GM12874 (cell line): ENCODE data around the gene CD4.

Experiments
- TF ChIP-seq, protein P1 (sequence below): IDR thresholded peaks from 2 replicates; pipeline ENCODE4 v1.5.1; 2011; ENCODE audit warnings: low read depth, mild to moderate bottlenecking, control low read depth, low read length, moderate library complexity; ENCODE audit not compliant: insufficient read depth

Gene CD4

DNA sequence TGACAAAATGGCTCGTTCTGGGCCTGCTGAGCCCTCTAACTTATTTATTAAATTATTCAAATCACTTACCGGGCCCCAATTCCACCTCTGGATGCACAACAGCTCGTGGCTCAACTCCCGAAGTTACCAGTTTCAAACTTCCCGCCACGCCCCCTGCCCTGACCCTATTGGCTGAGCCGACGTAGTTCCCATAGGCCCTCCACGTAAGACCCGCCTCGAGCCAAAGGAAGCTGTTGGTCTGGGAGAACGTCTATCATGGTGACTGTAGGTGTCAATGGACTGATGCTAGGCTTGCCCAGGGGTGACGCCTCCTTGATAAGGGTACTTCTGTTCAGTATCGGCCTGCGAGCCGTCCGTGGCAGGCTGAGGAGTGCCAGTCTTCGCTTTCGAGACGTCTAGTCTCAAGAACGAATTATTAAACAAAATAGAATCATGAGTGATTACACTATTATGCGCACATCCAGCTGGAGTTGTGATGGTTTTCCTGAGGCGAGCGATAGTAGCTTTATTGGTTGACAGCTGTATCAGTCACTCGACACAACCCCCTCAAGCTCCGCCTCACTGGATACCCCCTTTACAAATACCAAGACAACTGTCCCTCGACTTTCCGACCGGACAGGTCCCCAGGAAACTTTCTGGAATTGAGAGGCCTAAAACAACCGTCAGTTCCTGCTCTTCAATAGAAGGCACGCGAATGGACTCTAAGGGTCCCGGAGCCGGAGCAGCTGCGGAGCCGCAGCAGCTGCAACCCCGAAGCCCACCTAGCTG, 62.0 kb downstream of the CD4 start, which contains the start of gene CDCA3:
CDCA3 (minus strand) TSS at position 134 of the 768 bp plus-strand sequence. CDS start 334 bp downstream, outside the sequence.
- TF ChIP-seq, protein P1, sequence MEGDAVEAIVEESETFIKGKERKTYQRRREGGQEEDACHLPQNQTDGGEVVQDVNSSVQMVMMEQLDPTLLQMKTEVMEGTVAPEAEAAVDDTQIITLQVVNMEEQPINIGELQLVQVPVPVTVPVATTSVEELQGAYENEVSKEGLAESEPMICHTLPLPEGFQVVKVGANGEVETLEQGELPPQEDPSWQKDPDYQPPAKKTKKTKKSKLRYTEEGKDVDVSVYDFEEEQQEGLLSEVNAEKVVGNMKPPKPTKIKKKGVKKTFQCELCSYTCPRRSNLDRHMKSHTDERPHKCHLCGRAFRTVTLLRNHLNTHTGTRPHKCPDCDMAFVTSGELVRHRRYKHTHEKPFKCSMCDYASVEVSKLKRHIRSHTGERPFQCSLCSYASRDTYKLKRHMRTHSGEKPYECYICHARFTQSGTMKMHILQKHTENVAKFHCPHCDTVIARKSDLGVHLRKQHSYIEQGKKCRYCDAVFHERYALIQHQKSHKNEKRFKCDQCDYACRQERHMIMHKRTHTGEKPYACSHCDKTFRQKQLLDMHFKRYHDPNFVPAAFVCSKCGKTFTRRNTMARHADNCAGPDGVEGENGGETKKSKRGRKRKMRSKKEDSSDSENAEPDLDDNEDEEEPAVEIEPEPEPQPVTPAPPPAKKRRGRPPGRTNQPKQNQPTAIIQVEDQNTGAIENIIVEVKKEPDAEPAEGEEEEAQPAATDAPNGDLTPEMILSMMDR: no peak

DNA sequence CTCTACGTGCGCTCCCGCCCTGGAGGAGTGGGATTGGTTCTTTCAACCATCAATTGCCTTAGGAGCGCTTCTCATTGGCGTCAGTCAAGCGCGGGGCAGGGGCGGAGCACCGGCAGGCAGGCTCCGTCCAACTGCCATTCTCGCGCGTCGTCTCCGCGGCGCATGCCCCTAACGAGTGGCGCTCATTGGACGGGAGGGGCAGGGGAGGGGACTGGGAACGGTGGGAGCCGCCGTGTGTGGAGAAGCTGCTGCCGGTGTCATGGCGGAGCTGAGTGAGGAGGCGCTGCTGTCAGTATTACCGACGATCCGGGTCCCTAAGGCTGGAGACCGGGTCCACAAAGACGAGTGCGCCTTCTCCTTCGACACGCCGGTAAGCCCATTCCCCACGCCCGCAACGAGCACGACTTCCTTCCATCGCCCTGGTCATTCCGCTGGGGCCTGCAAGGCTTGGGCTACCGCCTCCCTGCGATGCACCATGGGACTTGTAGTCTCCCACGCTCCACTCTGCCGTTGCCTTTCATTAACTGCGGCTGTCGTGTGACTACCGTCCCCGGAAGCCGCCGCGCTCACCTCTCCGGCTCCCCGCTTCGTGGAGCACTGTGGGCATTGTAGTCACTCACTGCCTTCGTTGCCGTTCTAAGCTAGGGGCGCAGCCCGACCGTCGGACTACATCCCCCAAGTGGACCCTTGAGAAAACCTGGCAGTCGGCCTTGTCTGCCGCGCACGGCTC, 62.8 kb downstream of the CD4 start, which contains the start of gene USP5:
USP5 (plus strand) TSS at position 230 of the 730 bp plus-strand sequence; CDS start at position 260, 30 bp downstream.
- TF ChIP-seq, protein P1: no peak

DNA sequence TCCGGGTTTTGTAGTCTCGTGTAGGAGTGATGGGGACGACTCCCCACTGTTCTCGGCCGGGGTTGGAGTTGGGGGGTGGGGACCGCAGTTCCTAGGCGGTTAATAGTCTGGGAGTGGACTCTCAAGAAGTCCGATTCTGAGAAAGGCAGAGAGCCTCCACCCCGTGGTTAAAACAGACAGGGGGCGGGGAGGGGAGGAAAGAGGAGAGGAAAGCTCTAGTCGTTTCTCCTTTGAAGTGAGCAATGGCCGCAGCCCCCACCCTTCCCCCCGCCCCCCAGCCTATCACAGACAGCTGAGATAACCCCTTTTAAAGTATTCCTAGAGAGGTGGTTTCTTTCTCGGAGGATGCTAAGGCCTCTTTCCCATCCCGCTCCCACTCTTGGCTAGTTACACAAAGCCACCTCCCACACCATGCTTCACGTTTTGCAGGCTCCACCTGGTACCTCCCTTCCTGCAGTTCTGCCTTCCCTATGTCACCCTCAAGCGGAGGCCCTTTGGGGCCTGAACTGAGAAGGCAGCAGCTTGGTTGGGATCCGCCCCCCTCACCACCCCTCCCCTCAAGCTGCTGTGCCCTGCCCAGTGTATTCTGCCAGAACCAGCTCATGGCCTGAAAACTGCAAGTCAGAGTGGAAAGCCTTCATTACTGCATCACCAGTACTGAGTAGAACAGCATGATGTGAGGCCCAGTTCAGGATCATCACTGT, 63.5 kb downstream of the CD4 start:
- TF ChIP-seq, protein P1: no peak

DNA sequence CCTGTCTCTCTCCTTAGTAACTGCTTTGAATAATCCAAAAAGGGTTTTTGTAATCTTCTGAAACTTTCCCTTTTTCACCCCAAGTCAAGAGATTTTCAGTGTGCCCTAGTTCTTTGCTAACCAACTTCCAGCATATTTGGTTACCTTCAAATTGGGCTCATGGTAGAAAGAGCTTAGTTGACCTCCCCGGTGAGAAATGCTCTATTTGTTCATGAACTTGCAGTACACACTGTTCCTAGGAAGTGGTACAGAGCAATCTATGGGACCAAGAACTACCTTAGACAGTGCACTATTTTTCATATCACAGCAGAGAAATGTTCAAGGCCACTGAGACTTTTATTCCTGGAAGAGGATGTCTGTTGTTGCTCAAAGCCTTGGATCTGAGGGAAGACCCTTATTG, 64.3 kb downstream of the CD4 start:
- TF ChIP-seq, protein P1: no peak

DNA sequence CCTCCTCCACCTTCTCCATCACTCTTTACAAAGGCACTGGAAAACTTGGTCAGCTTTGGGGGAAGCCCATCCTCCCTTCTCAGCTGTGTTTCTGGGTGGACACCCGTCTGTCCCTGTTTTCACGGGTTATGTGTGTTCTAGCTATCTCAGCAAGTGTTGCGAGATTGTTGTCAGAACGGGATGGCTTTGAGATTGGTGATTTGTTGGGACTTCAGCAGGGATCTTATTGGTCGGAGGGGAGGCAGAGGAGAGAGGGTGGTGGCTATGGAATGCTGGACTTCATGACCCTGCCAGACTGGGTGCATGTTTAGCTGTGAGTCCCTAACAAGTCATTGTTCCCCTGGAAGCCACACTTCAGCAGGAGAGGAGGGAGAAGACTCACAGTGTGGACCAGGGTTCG, 64.7 kb downstream of the CD4 start:
- TF ChIP-seq, protein P1: no peak

DNA sequence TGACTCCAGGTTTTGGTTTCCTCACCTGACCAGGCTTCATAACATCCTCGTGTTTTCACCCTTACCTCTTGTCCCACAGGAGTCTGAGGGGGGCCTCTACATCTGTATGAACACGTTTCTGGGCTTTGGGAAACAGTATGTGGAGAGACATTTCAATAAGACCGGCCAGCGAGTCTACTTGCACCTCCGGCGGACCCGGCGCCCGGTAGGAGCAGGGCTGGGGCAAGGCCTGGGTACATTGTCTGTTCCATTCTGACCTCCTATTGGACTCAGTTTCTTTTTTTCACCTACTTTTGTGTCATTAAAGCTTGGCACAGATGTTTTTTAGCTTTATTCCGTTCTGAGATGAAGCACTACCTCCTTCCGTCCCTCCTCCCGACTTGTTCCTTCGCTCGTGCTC, 66.0 kb downstream of the CD4 start:
- TF ChIP-seq, protein P1: no peak

DNA sequence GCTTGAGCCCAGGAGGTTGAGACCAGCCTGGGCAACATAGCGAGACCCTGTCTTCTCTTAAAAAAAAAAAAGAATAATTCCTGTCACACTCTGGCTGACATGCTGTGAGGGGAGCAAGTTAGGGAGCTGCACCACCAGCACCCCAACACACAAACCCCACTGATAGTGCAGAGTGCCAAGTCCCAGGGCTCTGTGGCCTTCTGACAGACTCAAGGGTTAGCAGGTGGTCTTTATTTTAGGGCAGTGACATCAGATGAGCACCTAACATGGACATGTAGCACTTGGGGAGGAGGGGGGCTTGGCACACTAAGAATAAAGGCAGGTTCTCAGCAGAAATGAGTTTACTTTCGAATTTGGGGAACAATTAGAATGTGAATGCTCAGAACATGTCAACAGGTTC, 69.5 kb downstream of the CD4 start:
- TF ChIP-seq, protein P1: no peak
